Ascending aorta (tissue), 2 donors: ENCODE data around the gene ATF6B. TPM values are rescaled to one million over a fixed set of nuclear protein-coding genes. Genes with fewer than 3 reads are reported as not detected.
A peak's percentile ranks its signal among the peaks of the same experiment; 100 is the strongest.

Experiments
- DNase-seq, 2 donors: peaks; one replicate each; pipeline ENCODE4 v3.0.0-alpha.2; 2019; ENCODE audit warnings: low spot score in 2 of 2
- H3K27ac ChIP-seq, 2 donors: fragments of 200-600 bp; sonication (generic); one replicate each; pipeline ENCODE4 v1.5.1; 2016 to 2017; ENCODE audit warnings: mild to moderate bottlenecking in 1 of 2
- H3K27me3 ChIP-seq: fragments of 200-600 bp; sonication (generic); one replicate; pipeline ENCODE4 v1.5.1; 2017
- H3K36me3 ChIP-seq, 2 donors: fragments of 200-600 bp; sonication (generic); one replicate each; pipeline ENCODE4 v1.5.1; 2016
- H3K4me1 ChIP-seq, 2 donors: fragments of 200-600 bp; sonication (generic); one replicate each; pipeline ENCODE4 v1.5.1; 2016 to 2017; ENCODE audit warnings: mild to moderate bottlenecking in 1 of 2
- H3K4me3 ChIP-seq, 2 donors: fragments of 200-600 bp; sonication (generic); one replicate each; pipeline ENCODE4 v1.5.1; 2016 to 2017; ENCODE audit warnings: mild to moderate bottlenecking in 1 of 2
- H3K9me3 ChIP-seq, 2 donors: fragments of 200-600 bp; sonication (generic); one replicate each; pipeline ENCODE4 v1.5.1; 2016
- intact Hi-C: fragments of 100-400 bp; cut with DNase I; formaldehyde crosslinking; loops from one replicate; pipeline ENCODE4 v1.15.1; 2023
- total RNA-seq: library from RNA; depleted of rRNA; stranded (reverse); fragments of >200 nt; gene quantifications from one replicate; pipeline ENCODE4 v1.1.0, GENCODE V29; 2016
- TF ChIP-seq, protein P1 (sequence below), 3 experiments: fragments of 200-600 bp in 2 of 3; fragments of 450-650 bp in 1 of 3; sonication (generic) in 2 of 3; IDR thresholded peaks; one replicate each; pipeline ENCODE4 v1.5.1; 2016 to 2019; ENCODE audit warnings: antibody characterized with exemption in 3 of 3, mild to moderate bottlenecking in 1 of 3, moderate library complexity in 1 of 3

Gene ATF6B
- total RNA-seq, 1 donor from 2014 or later, result 123 TPM

DNA sequence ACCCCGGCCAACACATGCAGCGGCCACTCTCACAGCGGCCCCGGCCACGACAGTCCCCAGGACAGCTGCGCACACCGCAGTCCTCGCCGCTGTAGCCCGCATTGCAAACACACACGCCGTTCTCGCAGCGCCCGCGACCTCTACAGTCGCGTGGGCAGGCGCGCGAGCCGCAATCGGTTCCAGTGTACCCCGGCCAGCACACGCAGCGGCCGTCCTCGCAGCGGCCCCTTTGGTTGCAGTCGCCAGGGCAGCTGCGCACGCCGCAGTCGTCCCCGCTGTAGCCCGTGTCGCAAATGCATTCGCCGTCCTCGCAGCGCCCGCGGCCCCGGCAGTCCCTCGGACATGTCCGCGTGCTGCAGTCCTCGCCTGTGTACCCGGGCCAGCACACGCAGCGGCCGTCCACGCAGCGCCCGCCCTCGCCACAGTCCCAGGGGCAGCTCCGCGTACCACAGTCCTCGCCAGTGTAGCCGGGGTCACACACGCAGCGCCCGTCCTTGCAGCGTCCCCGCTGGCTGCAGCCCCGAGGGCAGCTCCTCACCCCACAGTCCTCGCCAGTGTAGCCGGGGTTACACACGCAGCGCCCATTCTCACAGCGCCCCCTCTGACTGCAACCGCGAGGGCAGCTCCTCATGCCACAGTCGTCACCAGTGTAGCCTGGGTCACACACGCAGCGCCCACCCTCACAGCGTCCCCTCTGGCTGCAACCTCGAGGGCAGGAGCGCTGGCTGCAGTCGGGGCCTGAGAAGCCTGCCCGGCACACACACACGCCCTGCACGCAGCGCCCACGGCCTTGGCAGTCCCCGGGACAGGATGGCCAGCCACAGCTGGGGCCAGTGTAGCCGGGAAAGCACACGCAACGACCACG, 31.4 kb downstream of the ATF6B start:
- peaks cover 8 to 20% of the 10 kb centered on the region in 2 donors for H3K4me1 ChIP-seq
- H3K36me3 ChIP-seq, result peaks cover 0 to 25% of the 10 kb centered on the region in 2 donors
- TF ChIP-seq, protein P1, sequence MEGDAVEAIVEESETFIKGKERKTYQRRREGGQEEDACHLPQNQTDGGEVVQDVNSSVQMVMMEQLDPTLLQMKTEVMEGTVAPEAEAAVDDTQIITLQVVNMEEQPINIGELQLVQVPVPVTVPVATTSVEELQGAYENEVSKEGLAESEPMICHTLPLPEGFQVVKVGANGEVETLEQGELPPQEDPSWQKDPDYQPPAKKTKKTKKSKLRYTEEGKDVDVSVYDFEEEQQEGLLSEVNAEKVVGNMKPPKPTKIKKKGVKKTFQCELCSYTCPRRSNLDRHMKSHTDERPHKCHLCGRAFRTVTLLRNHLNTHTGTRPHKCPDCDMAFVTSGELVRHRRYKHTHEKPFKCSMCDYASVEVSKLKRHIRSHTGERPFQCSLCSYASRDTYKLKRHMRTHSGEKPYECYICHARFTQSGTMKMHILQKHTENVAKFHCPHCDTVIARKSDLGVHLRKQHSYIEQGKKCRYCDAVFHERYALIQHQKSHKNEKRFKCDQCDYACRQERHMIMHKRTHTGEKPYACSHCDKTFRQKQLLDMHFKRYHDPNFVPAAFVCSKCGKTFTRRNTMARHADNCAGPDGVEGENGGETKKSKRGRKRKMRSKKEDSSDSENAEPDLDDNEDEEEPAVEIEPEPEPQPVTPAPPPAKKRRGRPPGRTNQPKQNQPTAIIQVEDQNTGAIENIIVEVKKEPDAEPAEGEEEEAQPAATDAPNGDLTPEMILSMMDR (IDR thresholded peaks at IDR 0.05), result no peak
- no peaks in the 10 kb centered on the region for H3K9me3 ChIP-seq
- no peak for DNase-seq
- H3K4me3 ChIP-seq, result peak overlapping the region in 1 of 2 donors; percentile 43
- H3K27me3 ChIP-seq, result no peaks in the 10 kb centered on the region
- intact Hi-C loops, result no loop called here
- no peak overlapping the region for H3K27ac ChIP-seq

DNA sequence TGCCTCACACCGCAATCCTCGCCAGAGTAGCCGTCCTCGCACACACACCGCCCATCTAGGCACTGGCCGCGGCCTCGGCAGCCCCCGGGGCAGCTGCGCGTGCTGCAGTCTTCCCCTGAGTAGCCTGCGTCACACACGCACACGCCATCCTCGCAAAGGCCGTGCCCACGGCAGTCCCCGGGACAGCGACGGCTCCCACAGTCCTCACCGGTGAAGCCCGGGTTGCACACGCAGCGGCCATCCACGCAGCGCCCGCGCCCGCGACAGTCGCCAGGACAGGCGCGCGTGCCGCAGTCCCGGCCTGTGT, 32.0 kb downstream of the ATF6B start:
- intact Hi-C loops, result no loop called here

DNA sequence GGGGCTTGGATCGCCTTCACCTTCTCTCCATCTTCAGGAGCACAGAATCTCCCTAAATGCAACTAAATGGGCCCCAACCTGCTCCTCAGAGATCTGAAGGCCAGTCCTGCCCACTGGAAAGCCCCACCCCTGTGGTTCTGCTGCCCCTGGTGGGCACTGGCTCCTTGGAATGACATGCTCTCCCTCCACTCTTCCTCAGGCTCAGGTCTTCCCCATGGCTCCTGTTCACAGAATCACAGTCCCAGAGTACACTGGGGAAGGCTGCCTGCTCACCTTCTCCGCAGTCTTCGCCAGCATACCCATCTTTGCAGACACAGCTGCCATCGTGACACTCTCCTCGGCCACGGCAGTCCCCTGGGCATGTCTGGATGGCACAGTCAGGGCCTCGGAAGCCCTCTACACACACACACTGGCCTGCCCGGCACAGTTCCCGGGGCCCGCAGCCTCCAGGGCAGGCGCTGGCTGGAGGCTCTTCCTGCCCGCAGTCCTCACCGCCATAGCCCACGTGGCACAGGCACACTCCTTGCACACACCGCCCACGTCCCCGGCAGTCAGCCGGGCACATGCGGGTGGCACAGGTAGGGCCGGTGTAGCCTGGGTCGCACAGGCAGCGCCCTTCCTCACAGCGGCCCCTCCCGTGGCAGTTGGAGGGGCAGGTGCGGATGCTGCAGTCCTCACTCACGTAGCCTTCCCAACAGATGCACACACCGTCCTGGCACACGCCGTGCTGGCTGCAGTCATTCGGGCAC, 32.5 kb downstream of the ATF6B start:
- Histone ChIP-seq H3K4me1 (peaks cover 8 to 25% of the 10 kb centered on the region in 2 donors), H3K27me3 (no peaks in the 10 kb centered on the region), H3K27ac (peak overlapping the region in 1 of 2 donors; percentile 28), H3K9me3 (no peaks in the 10 kb centered on the region), H3K4me3 (peak overlapping the region in 1 of 2 donors; percentile 43), H3K36me3 (peaks cover 0 to 25% of the 10 kb centered on the region in 2 donors)
- TF ChIP-seq, protein P1 (IDR thresholded peaks at IDR 0.05), result peak in 1 of 3 experiments; percentile 9
- intact Hi-C loops, result no loop called here
- DNase-seq, result no peak

More for the DNA sequence above, 32.0 kb downstream of the ATF6B start:
- Histone ChIP-seq H3K27me3 (no peaks in the 10 kb centered on the region), H3K36me3 (peaks cover 0 to 25% of the 10 kb centered on the region in 2 donors), H3K4me1 (peaks cover 8 to 25% of the 10 kb centered on the region in 2 donors), H3K4me3 (peak overlapping the region in 1 of 2 donors; percentile 43), H3K27ac (no peak overlapping the region), H3K9me3 (no peaks in the 10 kb centered on the region)
- DNase-seq, result no peak
- TF ChIP-seq, protein P1 (IDR thresholded peaks at IDR 0.05), result no peak

DNA sequence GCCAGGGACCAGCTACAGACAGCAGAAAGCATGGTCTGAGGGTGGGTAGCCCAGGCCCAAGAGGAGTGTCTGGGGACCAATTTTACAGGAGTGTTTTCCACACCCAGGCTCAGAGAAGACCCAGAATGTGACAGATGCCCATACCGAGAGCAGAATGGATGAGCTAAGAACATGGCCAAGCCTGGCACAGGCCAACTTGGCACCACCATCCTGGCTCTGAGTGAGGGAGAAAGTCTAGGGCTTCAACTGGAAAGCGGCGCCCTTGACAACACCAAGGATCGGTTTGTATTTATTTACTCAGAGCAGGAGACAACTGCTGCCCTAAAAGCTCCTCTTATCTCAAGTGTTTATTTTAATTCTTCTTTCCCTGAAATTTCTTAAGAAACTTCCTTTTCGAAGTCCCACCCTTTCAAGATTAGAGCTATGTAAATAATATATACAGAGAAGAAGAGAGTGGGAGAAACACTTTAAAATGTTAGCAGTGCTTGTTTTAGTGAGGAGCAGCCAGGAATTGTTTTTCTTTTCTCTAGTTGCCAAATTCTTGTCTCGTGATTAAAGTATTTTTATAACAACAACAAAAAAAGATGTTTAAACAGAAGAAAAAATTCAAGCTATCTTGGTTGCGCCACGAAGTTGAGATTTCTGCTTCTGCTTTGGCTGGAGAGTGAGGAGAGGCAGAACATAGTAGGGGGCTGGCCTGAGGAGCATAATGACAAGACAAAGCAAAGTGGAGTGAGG, 35.1 kb downstream of the ATF6B start:
- intact Hi-C loops, result loop anchor here (1.0 kb wide), 1 partner anchor 15 kb away; no protein-coding TSS in a partner anchor
- Histone ChIP-seq H3K27ac (peak overlapping the region; percentile 66 to 79), H3K4me3 (peak overlapping the region in 1 of 2 donors; percentile 26), H3K4me1 (peaks cover 8 to 28% of the 10 kb centered on the region in 2 donors), H3K9me3 (no peaks in the 10 kb centered on the region), H3K27me3 (no peaks in the 10 kb centered on the region), H3K36me3 (peaks cover 0 to 23% of the 10 kb centered on the region in 2 donors)
- DNase-seq, result no peak
- TF ChIP-seq, protein P1 (IDR thresholded peaks at IDR 0.05), result no peak

DNA sequence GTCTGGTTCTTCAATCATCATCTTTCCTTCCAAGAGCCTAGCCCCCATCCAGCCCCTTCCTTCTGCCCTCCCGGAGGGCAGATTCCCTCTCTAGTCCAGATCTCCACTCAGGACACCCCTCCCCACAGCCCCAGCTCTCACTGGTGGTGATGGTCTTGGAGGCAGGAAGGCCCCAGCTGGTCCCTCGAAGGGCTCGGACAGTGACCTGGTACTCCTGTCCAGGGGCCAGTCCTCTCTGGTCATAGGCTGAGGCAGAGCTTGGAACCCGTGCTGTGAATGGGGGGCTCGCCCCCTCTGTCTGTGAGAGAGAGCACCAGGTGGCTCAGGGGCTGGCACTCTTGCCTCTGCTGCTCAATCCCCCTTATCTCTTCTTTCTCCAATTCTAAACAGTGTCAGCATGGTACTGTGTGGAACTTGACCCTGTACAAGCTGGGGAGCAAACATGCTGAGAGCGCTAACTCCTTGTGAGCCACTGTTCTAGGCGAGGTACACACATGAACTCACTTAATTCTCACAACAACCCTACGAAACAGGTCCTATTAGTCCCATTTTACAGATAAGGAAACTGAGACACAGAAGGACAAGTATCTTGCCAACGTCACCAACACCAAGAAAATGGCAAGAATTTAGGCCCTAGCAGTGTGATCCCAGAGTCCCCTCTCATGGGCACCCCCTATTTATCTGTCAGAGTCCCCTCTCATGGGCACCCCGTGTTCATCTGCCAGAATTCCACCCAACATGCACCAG, 38.8 kb downstream of the ATF6B start:
- TF ChIP-seq, protein P1 (IDR thresholded peaks at IDR 0.05), result no peak
- peaks cover 14 to 34% of the 10 kb centered on the region in 2 donors for H3K4me1 ChIP-seq

More for the DNA sequence above, 38.8 kb downstream of the ATF6B start:
- no peak for DNase-seq
- H3K36me3 ChIP-seq, result no peaks in the 10 kb centered on the region
- no peaks in the 10 kb centered on the region for H3K9me3 ChIP-seq
- no peaks in the 10 kb centered on the region for H3K27me3 ChIP-seq
- no peak overlapping the region for H3K4me3 ChIP-seq
- peak overlapping the region; percentile 79 to 92 for H3K27ac ChIP-seq
- intact Hi-C loops, result no loop called here
